DOHH2 (cell line): ENCODE results near the gene SCUBE2.

Source experiments
- H3F3A ChIP-seq: fragments of 200-600 bp; sonication (generic), shearing (Covaris generic); 2 replicates; pipeline ENCODE4 v1.6.0; 2016; ENCODE audit warnings: antibody characterized with exemption, mild to moderate bottlenecking; ENCODE audit not compliant: control insufficient read depth, insufficient read depth
- H3K27ac ChIP-seq: fragments of 200-600 bp; sonication (generic); 2 replicates; pipeline ENCODE4 v1.5.1; 2014; ENCODE audit warnings: low read depth, mild to moderate bottlenecking, low read length, moderate library complexity
- H3K27me3 ChIP-seq: fragments of 200-600 bp; sonication (generic); 2 replicates; pipeline ENCODE4 v1.6.1; 2014; ENCODE audit warnings: mild to moderate bottlenecking, low read length, mixed read lengths; ENCODE audit not compliant: control insufficient read depth
- H3K36me3 ChIP-seq: fragments of 200-600 bp; sonication (generic); 2 replicates; pipeline ENCODE4 v1.6.1; 2014; ENCODE audit warnings: mild to moderate bottlenecking, low read length, moderate library complexity, mixed read lengths; ENCODE audit not compliant: control insufficient read depth
- H3K4me1 ChIP-seq: fragments of 200-600 bp; sonication (generic); 2 replicates; pipeline ENCODE4 v1.6.1; 2014; ENCODE audit warnings: mild to moderate bottlenecking, low read length, mixed read lengths; ENCODE audit not compliant: control insufficient read depth
- H3K4me2 ChIP-seq: fragments of 200-600 bp; sonication (generic); 2 replicates; pipeline ENCODE4 v1.6.0; 2014; ENCODE audit warnings: mild to moderate bottlenecking, low read length, moderate library complexity
- H3K4me3 ChIP-seq: fragments of 200-600 bp; sonication (generic); 2 replicates; pipeline ENCODE4 v1.5.1; 2014; ENCODE audit warnings: mild to moderate bottlenecking, low read length, mixed read lengths
- H3K79me2 ChIP-seq: fragments of 200-600 bp; sonication (generic); 2 replicates; pipeline ENCODE4 v1.6.1; 2014; ENCODE audit warnings: mild to moderate bottlenecking, low read length, mixed read lengths; ENCODE audit not compliant: control insufficient read depth
- H3K9me2 ChIP-seq: fragments of 200-600 bp; sonication (generic); replicated peaks from 2 replicates; pipeline ENCODE4 v1.6.1; 2014; ENCODE audit warnings: mild to moderate bottlenecking, low read length, mixed read lengths; ENCODE audit not compliant: control insufficient read depth
- H3K9me3 ChIP-seq: fragments of 200-600 bp; sonication (generic); 2 replicates; pipeline ENCODE4 v1.6.1; 2014; ENCODE audit warnings: antibody characterized with exemption, low read length, mixed read lengths; ENCODE audit not compliant: control insufficient read depth, insufficient read depth
- H4K20me1 ChIP-seq: fragments of 200-600 bp; sonication (generic); 2 replicates; pipeline ENCODE4 v1.6.0; 2014; ENCODE audit warnings: low read depth, mild to moderate bottlenecking, antibody characterized with exemption, low read length, moderate library complexity; ENCODE audit not compliant: control insufficient read depth, insufficient read depth
- EZH2phosphoT487 ChIP-seq: fragments of 200-600 bp; sonication (generic); IDR thresholded peaks from 2 replicates; pipeline ENCODE4 v1.6.1; 2017; ENCODE audit warnings: borderline replicate concordance, mild to moderate bottlenecking, antibody characterized with exemption, low read length, moderate library complexity, mixed read lengths
- TF ChIP-seq, protein P1 (sequence below): fragments of 200-600 bp; sonication (generic); IDR thresholded peaks from one replicate; pipeline ENCODE4 v1.5.1; 2014; ENCODE audit warnings: antibody characterized with exemption, mild to moderate bottlenecking, low read depth, low read length; ENCODE audit not compliant: poor library complexity, severe bottlenecking

The SCUBE2 gene

DNA sequence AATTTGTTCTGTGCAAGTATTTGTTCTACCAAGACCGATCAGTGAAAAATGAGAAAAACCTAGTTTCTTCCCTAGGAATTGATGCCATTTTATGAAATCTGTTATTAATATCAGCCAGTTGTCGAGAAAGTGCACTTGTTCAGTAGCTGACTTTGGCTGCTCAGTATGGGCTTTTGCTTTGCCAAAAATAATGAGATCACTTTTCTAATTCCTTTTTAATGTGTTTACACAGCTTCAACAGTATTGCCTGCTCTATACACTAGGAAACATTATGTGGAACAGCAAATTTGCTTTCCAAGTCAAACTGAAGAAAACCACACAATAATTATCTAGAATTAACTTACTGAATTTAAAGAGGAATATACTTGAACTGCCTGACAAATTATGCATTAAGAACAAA is 34.4 kb downstream of the SCUBE2 start:
- H3K9me3 ChIP-seq = no peaks in the 10 kb centered on the region
- H3K79me2 ChIP-seq = no peaks in the 10 kb centered on the region
- no peaks in the 10 kb centered on the region for H3F3A ChIP-seq
- no peaks in the 10 kb centered on the region for H4K20me1 ChIP-seq
- H3K27ac ChIP-seq = no peak overlapping the region
- H3K4me1 ChIP-seq = no peaks in the 10 kb centered on the region
- H3K27me3 ChIP-seq = peaks cover 12% of the 10 kb centered on the region; the same call in 1 of the 2 replicates
- H3K4me3 ChIP-seq = no peak overlapping the region
- no peaks in the 10 kb centered on the region for H3K9me2 ChIP-seq
- H3K4me2 ChIP-seq = no peak overlapping the region
- no peaks in the 10 kb centered on the region for H3K36me3 ChIP-seq
- TF ChIP-seq EZH2phosphoT487 = no peak
- TF ChIP-seq, protein P1, sequence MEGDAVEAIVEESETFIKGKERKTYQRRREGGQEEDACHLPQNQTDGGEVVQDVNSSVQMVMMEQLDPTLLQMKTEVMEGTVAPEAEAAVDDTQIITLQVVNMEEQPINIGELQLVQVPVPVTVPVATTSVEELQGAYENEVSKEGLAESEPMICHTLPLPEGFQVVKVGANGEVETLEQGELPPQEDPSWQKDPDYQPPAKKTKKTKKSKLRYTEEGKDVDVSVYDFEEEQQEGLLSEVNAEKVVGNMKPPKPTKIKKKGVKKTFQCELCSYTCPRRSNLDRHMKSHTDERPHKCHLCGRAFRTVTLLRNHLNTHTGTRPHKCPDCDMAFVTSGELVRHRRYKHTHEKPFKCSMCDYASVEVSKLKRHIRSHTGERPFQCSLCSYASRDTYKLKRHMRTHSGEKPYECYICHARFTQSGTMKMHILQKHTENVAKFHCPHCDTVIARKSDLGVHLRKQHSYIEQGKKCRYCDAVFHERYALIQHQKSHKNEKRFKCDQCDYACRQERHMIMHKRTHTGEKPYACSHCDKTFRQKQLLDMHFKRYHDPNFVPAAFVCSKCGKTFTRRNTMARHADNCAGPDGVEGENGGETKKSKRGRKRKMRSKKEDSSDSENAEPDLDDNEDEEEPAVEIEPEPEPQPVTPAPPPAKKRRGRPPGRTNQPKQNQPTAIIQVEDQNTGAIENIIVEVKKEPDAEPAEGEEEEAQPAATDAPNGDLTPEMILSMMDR = no peak

DNA sequence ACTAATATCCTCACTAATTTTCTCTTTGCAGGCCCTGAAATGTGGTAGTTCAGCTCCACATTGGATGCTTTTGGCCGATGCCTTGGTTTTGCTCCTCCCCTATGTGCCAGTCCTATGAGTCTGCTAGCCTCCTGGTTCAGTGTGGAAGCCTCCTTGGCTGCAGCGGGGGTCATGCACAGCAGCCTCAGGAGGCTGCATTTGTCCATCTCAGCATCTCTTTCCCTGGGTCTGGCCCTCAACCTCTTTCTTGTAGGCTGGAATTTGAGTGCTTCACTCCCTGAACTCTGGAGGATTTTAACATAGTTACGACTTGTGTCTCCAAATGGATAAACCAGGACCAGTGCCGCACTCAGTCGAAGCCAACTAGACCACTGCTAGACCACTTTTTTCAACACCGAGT is 34.9 kb downstream of the SCUBE2 start:
- Histone ChIP-seq H3K9me3 (no peaks in the 10 kb centered on the region), H3K79me2 (no peaks in the 10 kb centered on the region), H3K4me2 (no peak overlapping the region), H3K36me3 (no peaks in the 10 kb centered on the region), H3K27ac (no peak overlapping the region), H4K20me1 (no peaks in the 10 kb centered on the region), H3K4me3 (no peak overlapping the region), H3K27me3 (peaks cover 15% of the 10 kb centered on the region; the same call in 1 of the 2 replicates), H3F3A (no peaks in the 10 kb centered on the region), H3K9me2 (no peaks in the 10 kb centered on the region), H3K4me1 (no peaks in the 10 kb centered on the region)
- TF ChIP-seq, protein P1 = no peak
- TF ChIP-seq EZH2phosphoT487 = no peak

- Histone ChIP-seq H3K9me3 (no peaks in the 10 kb centered on the region), H3K79me2 (no peaks in the 10 kb centered on the region), H3K9me2 (no peaks in the 10 kb centered on the region), H3K4me2 (no peak overlapping the region), H3K36me3 (no peaks in the 10 kb centered on the region), H3K27ac (no peak overlapping the region), H3K4me1 (no peaks in the 10 kb centered on the region), H4K20me1 (no peaks in the 10 kb centered on the region), H3F3A (no peaks in the 10 kb centered on the region), H3K4me3 (no peak overlapping the region), H3K27me3 (peaks cover 19% of the 10 kb centered on the region; the same call in 1 of the 2 replicates)
- no peak for TF ChIP-seq EZH2phosphoT487
- TF ChIP-seq, protein P1 = no peak
Measured at GRCh38 chr11:9053316-9054035, 37.9 kb downstream of the SCUBE2 start.
